Liver (tissue), 9 donors: ENCODE measurements around the gene KLK2. TPM values are rescaled to one million over a fixed set of nuclear protein-coding genes. Genes with fewer than 3 reads are reported as not detected.

Experiments used
- DNase-seq: peaks from one replicate; pipeline ENCODE4 v3.0.0-alpha.2; 2017; ENCODE audit warnings: low spot score
- H3K27ac ChIP-seq, 2 donors: one replicate each; pipeline ENCODE4 v1.7.0; 2013; ENCODE audit warnings: inconsistent platforms in 2 of 2, low read length in 2 of 2, control low read depth in 1 of 2, low read depth in 1 of 2, mild to moderate bottlenecking in 1 of 2
- H3K27me3 ChIP-seq, 4 donors: one replicate each; pipeline versions ENCODE4 v1.6.1 to v1.7.0; 2013; ENCODE audit warnings: low read length in 3 of 4, inconsistent platforms in 1 of 4, mild to moderate bottlenecking in 1 of 4, moderate library complexity in 1 of 4; ENCODE audit not compliant: control insufficient read depth in 4 of 4, insufficient read depth in 4 of 4
- H3K36me3 ChIP-seq, 4 donors: one replicate each; pipeline versions ENCODE4 v1.6.1 to v1.7.0; 2013; ENCODE audit warnings: low read length in 3 of 4, mild to moderate bottlenecking in 3 of 4, low read depth in 1 of 4, moderate library complexity in 1 of 4; ENCODE audit not compliant: control insufficient read depth in 4 of 4, insufficient read depth in 3 of 4
- H3K4me1 ChIP-seq, 4 donors: one replicate each; pipeline versions ENCODE4 v1.6.1 to v1.7.0; 2013; ENCODE audit warnings: low read length in 3 of 4, mild to moderate bottlenecking in 3 of 4, moderate library complexity in 1 of 4; ENCODE audit not compliant: control insufficient read depth in 4 of 4, insufficient read depth in 4 of 4
- H3K4me3 ChIP-seq, 3 donors: one replicate each; pipeline versions ENCODE4 v1.6.1 to v1.7.0; 2013; ENCODE audit warnings: low read length in 3 of 3, control low read depth in 1 of 3, low read depth in 1 of 3, mild to moderate bottlenecking in 1 of 3
- H3K9ac ChIP-seq, 2 donors: one replicate each; pipeline ENCODE4 v1.7.0; 2013; ENCODE audit warnings: low read length in 2 of 2, mild to moderate bottlenecking in 2 of 2, moderate library complexity in 2 of 2, control low read depth in 1 of 2, low read depth in 1 of 2
- H3K9me3 ChIP-seq, 4 donors: one replicate each; pipeline versions ENCODE4 v1.6.1 to v1.7.0; 2013; ENCODE audit warnings: low read length in 3 of 4; ENCODE audit not compliant: control insufficient read depth in 4 of 4
- EGR1 ChIP-seq, 2 donors: IDR thresholded peaks; 2 replicates each; pipeline ENCODE4 v1.6.1; 2016 to 2018; ENCODE audit warnings: antibody characterized with exemption in 2 of 2, low read depth in 2 of 2
- FOXA1 ChIP-seq: IDR thresholded peaks from 2 replicates; pipeline ENCODE4 v1.6.1; 2016; ENCODE audit warnings: antibody characterized with exemption
- FOXA2 ChIP-seq: IDR thresholded peaks from 2 replicates; pipeline ENCODE4 v1.6.1; 2016; ENCODE audit warnings: antibody characterized with exemption
- HNF4A ChIP-seq, 2 donors: conservative IDR thresholded peaks; 2 replicates each; pipeline ENCODE4 v1.6.1; 2016; ENCODE audit warnings: antibody characterized with exemption in 2 of 2, mild to moderate bottlenecking in 2 of 2
- JUND ChIP-seq, 2 donors: IDR thresholded peaks; 2 replicates each; pipeline ENCODE4 v1.6.1; 2016; ENCODE audit warnings: antibody characterized with exemption in 2 of 2
- RAD21 ChIP-seq, 2 donors: IDR thresholded peaks; 2 replicates each; pipeline ENCODE4 v1.6.1; 2016; ENCODE audit warnings: antibody characterized with exemption in 2 of 2, mild to moderate bottlenecking in 2 of 2
- RXRA ChIP-seq, 2 donors: IDR thresholded peaks; 2 replicates each; pipeline ENCODE4 v1.6.1; 2017 to 2018; ENCODE audit warnings: antibody characterized with exemption in 2 of 2, mild to moderate bottlenecking in 1 of 2
- SP1 ChIP-seq: IDR thresholded peaks from 2 replicates; pipeline ENCODE4 v1.6.1; 2018; ENCODE audit warnings: antibody characterized with exemption, mild to moderate bottlenecking
- YY1 ChIP-seq: IDR thresholded peaks from 2 replicates; pipeline ENCODE4 v1.6.1; 2016; ENCODE audit warnings: antibody characterized with exemption, mild to moderate bottlenecking
- WGBS: extraction: QIAGEN DNeasy Blood & Tissue Kit; methylation state at CpG from one replicate; pipeline ENCODE4 v1.1.7; 2013; 5-methylcytosine and 5-hydroxymethylcytosine counted together
- polyA plus RNA-seq, 2 donors: library from polyadenylated mRNA; stranded (reverse) in 1 of 2; unstranded in 1 of 2; fragments of 200-250 nt in 1 of 2; fragments of >200 nt in 1 of 2; fragmentation: Nextera tagmentation in 1 of 2; extraction: Ambion mirVana in 1 of 2; gene quantifications; one replicate each; pipeline versions ENCODE4 v1.2.1 to v1.2.3, GENCODE V29; 2013 to 2015
- total RNA-seq, 2 donors: library from RNA; depleted of rRNA; stranded (reverse); fragments of >200 nt; gene quantifications; one replicate each; pipeline ENCODE4 v1.2.3, GENCODE V29; 2014
- TF ChIP-seq, protein P1 (sequence below): IDR thresholded peaks from 2 replicates; pipeline ENCODE4 v1.6.1; 2016; ENCODE audit warnings: antibody characterized with exemption
- TF ChIP-seq, protein P2 (sequence below): IDR thresholded peaks from 2 replicates; pipeline ENCODE4 v1.6.1; 2016; ENCODE audit warnings: antibody characterized with exemption, mild to moderate bottlenecking
- TF ChIP-seq, protein P3 (sequence below): fragments of 150-350 bp; IDR thresholded peaks from 2 replicates; pipeline ENCODE4 v1.5.1; 2017; ENCODE audit warnings: improper control_type of control experiment, low read depth, low read length; ENCODE audit not compliant: missing input control
- TF ChIP-seq, protein P4 (sequence below): IDR thresholded peaks from 2 replicates; pipeline ENCODE4 v1.6.1; 2016; ENCODE audit warnings: antibody characterized with exemption
- donor health status: healthy.
- donor health status: healthy.
- donor health status: healthy.
- donor health status: healthy.
- donor health status: healthy.

KLK2 gene
- total and polyA plus RNA-seq, 4 donors: not detected

DNA sequence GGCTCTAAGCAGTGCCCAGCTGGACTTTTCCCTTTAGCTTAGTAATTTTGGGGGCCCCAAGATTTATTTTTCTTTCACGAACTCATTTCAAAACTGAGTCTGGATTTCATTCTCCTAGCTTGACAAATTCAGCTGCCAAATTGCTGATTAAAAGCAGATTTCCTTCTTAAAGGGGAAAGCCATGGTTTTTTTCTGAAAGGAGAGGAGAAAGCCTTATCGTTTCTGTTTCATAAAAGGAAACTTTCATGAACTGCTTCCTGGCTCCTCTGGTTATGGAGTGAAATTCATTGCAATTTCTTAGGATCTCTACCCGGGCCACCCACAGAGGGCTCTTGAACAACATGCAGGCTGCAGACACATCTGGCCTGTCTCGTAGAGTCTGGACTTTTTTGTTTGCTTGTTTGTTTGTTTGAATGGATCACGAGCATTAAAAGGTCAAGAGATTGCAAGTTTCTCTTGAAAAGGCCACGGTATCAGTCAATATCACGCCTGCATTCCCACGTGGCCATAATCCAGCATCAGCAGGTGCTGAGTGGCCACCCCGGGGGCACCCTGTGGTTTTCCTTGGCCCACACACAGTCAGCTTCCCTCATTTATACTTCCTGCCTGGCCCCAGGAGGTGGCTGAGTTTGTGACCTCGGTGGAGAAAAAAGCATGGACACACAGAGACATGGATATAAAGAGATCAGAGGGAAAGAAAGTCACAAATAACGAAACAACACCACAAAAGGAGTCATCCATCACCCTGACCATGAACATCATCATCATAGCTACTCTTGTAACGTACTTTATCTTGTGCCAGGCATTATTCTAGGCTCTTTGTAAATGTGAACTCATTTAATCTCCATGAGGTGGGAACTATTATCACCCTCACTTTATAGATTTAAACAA is 48.4 kb downstream of the KLK2 start:
- TF ChIP-seq RAD21 (IDR thresholded peaks at IDR 0.05) (no peak), FOXA2 (no peak), SP1 (no peak), HNF4A (conservative IDR thresholded peaks at IDR 0.05) (no peak)
- TF ChIP-seq, protein P1, sequence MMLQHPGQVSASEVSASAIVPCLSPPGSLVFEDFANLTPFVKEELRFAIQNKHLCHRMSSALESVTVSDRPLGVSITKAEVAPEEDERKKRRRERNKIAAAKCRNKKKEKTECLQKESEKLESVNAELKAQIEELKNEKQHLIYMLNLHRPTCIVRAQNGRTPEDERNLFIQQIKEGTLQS: no peak
- TF ChIP-seq, protein P2, sequence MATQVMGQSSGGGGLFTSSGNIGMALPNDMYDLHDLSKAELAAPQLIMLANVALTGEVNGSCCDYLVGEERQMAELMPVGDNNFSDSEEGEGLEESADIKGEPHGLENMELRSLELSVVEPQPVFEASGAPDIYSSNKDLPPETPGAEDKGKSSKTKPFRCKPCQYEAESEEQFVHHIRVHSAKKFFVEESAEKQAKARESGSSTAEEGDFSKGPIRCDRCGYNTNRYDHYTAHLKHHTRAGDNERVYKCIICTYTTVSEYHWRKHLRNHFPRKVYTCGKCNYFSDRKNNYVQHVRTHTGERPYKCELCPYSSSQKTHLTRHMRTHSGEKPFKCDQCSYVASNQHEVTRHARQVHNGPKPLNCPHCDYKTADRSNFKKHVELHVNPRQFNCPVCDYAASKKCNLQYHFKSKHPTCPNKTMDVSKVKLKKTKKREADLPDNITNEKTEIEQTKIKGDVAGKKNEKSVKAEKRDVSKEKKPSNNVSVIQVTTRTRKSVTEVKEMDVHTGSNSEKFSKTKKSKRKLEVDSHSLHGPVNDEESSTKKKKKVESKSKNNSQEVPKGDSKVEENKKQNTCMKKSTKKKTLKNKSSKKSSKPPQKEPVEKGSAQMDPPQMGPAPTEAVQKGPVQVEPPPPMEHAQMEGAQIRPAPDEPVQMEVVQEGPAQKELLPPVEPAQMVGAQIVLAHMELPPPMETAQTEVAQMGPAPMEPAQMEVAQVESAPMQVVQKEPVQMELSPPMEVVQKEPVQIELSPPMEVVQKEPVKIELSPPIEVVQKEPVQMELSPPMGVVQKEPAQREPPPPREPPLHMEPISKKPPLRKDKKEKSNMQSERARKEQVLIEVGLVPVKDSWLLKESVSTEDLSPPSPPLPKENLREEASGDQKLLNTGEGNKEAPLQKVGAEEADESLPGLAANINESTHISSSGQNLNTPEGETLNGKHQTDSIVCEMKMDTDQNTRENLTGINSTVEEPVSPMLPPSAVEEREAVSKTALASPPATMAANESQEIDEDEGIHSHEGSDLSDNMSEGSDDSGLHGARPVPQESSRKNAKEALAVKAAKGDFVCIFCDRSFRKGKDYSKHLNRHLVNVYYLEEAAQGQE: no peak
- peaks cover 0 to 4% (median 3%) of the 10 kb centered on the region in 4 donors for H3K27me3 ChIP-seq
- DNase-seq: no peak

DNA sequence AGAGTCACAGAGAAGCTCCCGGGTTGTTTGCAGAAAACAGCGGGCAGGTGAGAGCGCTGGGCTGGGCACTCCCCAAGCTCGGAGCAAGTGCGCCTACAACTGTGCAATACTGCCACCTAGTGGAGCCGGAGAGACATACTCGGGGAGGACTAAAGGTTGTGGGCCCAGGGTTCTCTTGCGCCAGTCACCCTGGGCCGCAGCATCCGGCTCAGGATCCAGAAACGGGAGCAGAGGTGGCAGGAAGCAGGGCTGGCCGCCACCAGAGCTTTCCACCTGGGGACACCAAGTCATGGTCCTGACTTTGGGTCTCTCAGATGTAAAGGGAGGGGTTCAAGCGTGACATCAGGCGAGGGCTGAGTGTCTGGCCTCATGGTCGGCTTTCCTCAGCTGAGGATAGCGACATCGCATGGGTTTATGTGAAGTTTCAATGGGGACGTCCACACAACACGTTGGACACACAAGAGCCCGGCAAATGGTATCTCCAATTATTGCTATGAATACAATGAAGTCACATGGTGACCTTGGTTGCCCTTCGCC is 49.1 kb downstream of the KLK2 start:
- whole genome bisulfite sequencing: 29% methylated on average over 21 of the region's 21 CpGs
- H3K9me3 ChIP-seq: no peaks in the 10 kb centered on the region
- peak; percentile 73 for DNase-seq
- H3K27me3 ChIP-seq: peaks cover 0 to 4% (median 3%) of the 10 kb centered on the region in 4 donors
- H3K27ac ChIP-seq: no peak overlapping the region
- no peak overlapping the region for H3K9ac ChIP-seq
- H3K4me3 ChIP-seq: no peak overlapping the region
- no peaks in the 10 kb centered on the region for H3K4me1 ChIP-seq
- no peaks in the 10 kb centered on the region for H3K36me3 ChIP-seq
- TF ChIP-seq RXRA (IDR thresholded peaks at IDR 0.05) (no peak), RAD21 (IDR thresholded peaks at IDR 0.05) (peak; percentile 85 to 89), YY1 (no peak)
- TF ChIP-seq, protein P3, sequence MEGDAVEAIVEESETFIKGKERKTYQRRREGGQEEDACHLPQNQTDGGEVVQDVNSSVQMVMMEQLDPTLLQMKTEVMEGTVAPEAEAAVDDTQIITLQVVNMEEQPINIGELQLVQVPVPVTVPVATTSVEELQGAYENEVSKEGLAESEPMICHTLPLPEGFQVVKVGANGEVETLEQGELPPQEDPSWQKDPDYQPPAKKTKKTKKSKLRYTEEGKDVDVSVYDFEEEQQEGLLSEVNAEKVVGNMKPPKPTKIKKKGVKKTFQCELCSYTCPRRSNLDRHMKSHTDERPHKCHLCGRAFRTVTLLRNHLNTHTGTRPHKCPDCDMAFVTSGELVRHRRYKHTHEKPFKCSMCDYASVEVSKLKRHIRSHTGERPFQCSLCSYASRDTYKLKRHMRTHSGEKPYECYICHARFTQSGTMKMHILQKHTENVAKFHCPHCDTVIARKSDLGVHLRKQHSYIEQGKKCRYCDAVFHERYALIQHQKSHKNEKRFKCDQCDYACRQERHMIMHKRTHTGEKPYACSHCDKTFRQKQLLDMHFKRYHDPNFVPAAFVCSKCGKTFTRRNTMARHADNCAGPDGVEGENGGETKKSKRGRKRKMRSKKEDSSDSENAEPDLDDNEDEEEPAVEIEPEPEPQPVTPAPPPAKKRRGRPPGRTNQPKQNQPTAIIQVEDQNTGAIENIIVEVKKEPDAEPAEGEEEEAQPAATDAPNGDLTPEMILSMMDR: peak; percentile 85

More for the DNA sequence above, 48.4 kb downstream of the KLK2 start:
- Histone ChIP-seq H3K9me3 (no peaks in the 10 kb centered on the region), H3K36me3 (no peaks in the 10 kb centered on the region), H3K9ac (no peak overlapping the region), H3K4me1 (no peaks in the 10 kb centered on the region), H3K27ac (no peak overlapping the region), H3K4me3 (no peak overlapping the region)
- 7% methylated on average over 12 of the region's 12 CpGs for WGBS

DNA sequence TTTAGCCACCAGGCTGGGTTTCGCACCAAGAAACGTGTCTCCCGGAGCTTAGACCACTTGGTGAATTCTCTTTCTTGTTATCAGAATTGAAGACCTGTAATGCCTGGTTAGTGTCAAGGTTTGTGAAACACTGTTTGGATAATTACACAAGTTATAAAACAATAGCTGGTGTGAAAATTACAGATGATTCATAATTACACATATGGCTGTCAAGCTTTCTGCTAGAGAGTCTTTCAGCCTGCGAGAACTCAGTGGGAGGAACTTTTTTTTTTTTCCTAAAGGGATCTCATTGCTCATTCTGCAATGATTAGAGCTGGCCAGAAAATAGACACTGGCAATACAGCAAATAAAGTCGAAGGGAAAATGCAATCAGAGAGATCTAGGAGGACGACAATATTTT is 51.3 kb downstream of the KLK2 start:
- 53% methylated on average over 6 of the region's 6 CpGs for WGBS
- no peaks in the 10 kb centered on the region for H3K9me3 ChIP-seq
- no peaks in the 10 kb centered on the region for H3K4me1 ChIP-seq
- H3K27ac ChIP-seq: no peak overlapping the region
- peaks cover 0 to 5% (median 1%) of the 10 kb centered on the region in 4 donors for H3K27me3 ChIP-seq
- TF ChIP-seq, protein P4, sequence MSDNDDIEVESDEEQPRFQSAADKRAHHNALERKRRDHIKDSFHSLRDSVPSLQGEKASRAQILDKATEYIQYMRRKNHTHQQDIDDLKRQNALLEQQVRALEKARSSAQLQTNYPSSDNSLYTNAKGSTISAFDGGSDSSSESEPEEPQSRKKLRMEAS: no peak
- TF ChIP-seq SP1 (no peak), EGR1 (IDR thresholded peaks at IDR 0.05; ENCODE audit: low read depth in 2 of 2) (no peak), FOXA1 (no peak), FOXA2 (no peak), JUND (IDR thresholded peaks at IDR 0.05) (no peak)
- TF ChIP-seq, protein P3: no peak
- no peak for DNase-seq
- no peaks in the 10 kb centered on the region for H3K36me3 ChIP-seq
- no peak overlapping the region for H3K9ac ChIP-seq
- H3K4me3 ChIP-seq: no peak overlapping the region
